GM12878 (cell line): ENCODE measurements around the gene KCNV2. TPM values are rescaled to one million over a fixed set of nuclear protein-coding genes. Genes with fewer than 3 reads are reported as not detected.

Experiments
- ATAC-seq: fragments of 200-7000 bp; cut with Tn5 transposase; 3 replicates; pipeline ENCODE4 v1.9.1; 2020; ENCODE audit warnings: mild to moderate bottlenecking, moderate library complexity
- BruUV-seq: library from RNA; stranded (reverse); fragments of 400-500 nt; replicated peaks from 2 replicates; lab custom pipeline; 2021; lab: Mats Ljungman, UMichigan
- CTCF ChIA-PET: fragments of 300-600 bp; sonication (Branson Sonifier 250); formaldehyde crosslinking; extraction: SDS; loops from one replicate; lab custom pipeline; 2021; ENCODE audit warnings: inconsistent platforms; lab: Yijun Ruan, JAX
- POLR2A ChIA-PET: fragments of 350-600 bp; formaldehyde crosslinking; extraction: SDS; loops from one replicate; lab custom pipeline; 2021; ENCODE audit warnings: inconsistent platforms; lab: Charles Lee
- RAD21 ChIA-PET: fragments of 300-600 bp; sonication (Branson Sonifier 250); formaldehyde crosslinking; loops from one replicate; lab custom pipeline; 2023; ENCODE audit warnings: antibody characterized with exemption; ENCODE audit not compliant: unreplicated experiment; lab: Charles Lee
- SMC1A ChIA-PET: fragments of 300-600 bp; sonication (Branson Sonifier 250); formaldehyde crosslinking; loops from one replicate; lab custom pipeline; 2023; ENCODE audit not compliant: unreplicated experiment, uncharacterized antibody; lab: Charles Lee
- DNase-seq: peaks from one replicate; pipeline ENCODE4 v3.0.0-alpha.2; 2011; ENCODE audit warnings: low read depth, low spot score
- FAIRE-seq: peaks from 3 replicates; lab custom pipeline; 2011; peaks lifted over from hg19 to GRCh38; lab: Jason Lieb, UNC
- H2AFZ ChIP-seq: 2 replicates; pipeline ENCODE4 v1.6.0; 2011; ENCODE audit warnings: low read depth, low read length, control low read depth; ENCODE audit not compliant: control insufficient read depth
- H3K27ac ChIP-seq: 2 replicates; pipeline ENCODE4 v1.5.1; 2011; ENCODE audit warnings: control low read depth; ENCODE audit not compliant: control insufficient read depth, insufficient read depth
- H3K27me3 ChIP-seq, 2 experiments: replicated peaks in 1 of 2; 2 replicates each; pipeline versions ENCODE4 v1.6.0 to v1.6.1; 2011; ENCODE audit warnings: low read length in 1 of 2; ENCODE audit not compliant: control insufficient read depth in 2 of 2, insufficient read depth in 2 of 2
- H3K36me3 ChIP-seq, 2 experiments: 2 replicates each; pipeline ENCODE4 v1.5.1; 2011; ENCODE audit warnings: low read length in 1 of 2; ENCODE audit not compliant: control insufficient read depth in 2 of 2, insufficient read depth in 2 of 2
- H3K4me1 ChIP-seq: 2 replicates; pipeline ENCODE4 v1.6.1; 2011; ENCODE audit warnings: mild to moderate bottlenecking, low read length, moderate library complexity, mixed read lengths; ENCODE audit not compliant: control insufficient read depth, insufficient read depth
- H3K4me2 ChIP-seq: 2 replicates; pipeline ENCODE4 v1.6.0; 2011; ENCODE audit warnings: control low read depth; ENCODE audit not compliant: control insufficient read depth, insufficient read depth
- H3K4me3 ChIP-seq: fragments of 200-600 bp; sonication (generic); 2 replicates; pipeline ENCODE4 v1.5.1; 2016
- H3K79me2 ChIP-seq: 2 replicates; pipeline ENCODE4 v1.6.0; 2011; ENCODE audit warnings: low read length; ENCODE audit not compliant: control insufficient read depth, insufficient read depth
- H3K9ac ChIP-seq: 2 replicates; pipeline ENCODE4 v1.8.0; 2011; ENCODE audit warnings: low read length, control low read depth, mixed read lengths; ENCODE audit not compliant: control insufficient read depth, insufficient read depth
- H3K9me3 ChIP-seq: replicated peaks from 3 replicates; pipeline ENCODE4 v1.5.1; 2011; ENCODE audit warnings: mild to moderate bottlenecking, low read length; ENCODE audit not compliant: control insufficient read depth, insufficient read depth
- H4K20me1 ChIP-seq: 2 replicates; pipeline ENCODE4 v1.6.0; 2011; ENCODE audit not compliant: control insufficient read depth, insufficient read depth
- CBFB ChIP-seq: IDR thresholded peaks from 2 replicates; pipeline ENCODE4 v1.6.1; 2016; ENCODE audit warnings: antibody characterized with exemption, low read depth
- CHD4 ChIP-seq: fragments of 200-600 bp; sonication (generic); IDR thresholded peaks from 2 replicates; pipeline ENCODE4 v1.6.1; 2016; ENCODE audit warnings: mild to moderate bottlenecking
- ELK1 ChIP-seq: IDR thresholded peaks from 2 replicates; pipeline ENCODE4 v1.6.1; 2012; ENCODE audit warnings: low read depth, low read length, improper control_type of control experiment
- EP300 ChIP-seq, 2 experiments: fragments of 150-350 bp in 1 of 2; IDR thresholded peaks; 2 replicates each; pipeline ENCODE4 v1.6.1; 2011 to 2012; ENCODE audit warnings: low read depth in 2 of 2, low read length in 2 of 2, borderline replicate concordance in 1 of 2, improper control_type of control experiment in 1 of 2, inconsistent platforms in 1 of 2; ENCODE audit not compliant: control insufficient read depth in 1 of 2
- ETV6 ChIP-seq, 2 experiments: fragments of 450-650 bp in 1 of 2; IDR thresholded peaks in 1 of 2; conservative IDR thresholded peaks in 1 of 2; 2 replicates each; pipeline ENCODE4 v1.6.1; 2014; ENCODE audit warnings: antibody characterized with exemption in 1 of 2, borderline replicate concordance in 1 of 2, low read depth in 1 of 2, mild to moderate bottlenecking in 1 of 2, moderate library complexity in 1 of 2
- GABPA ChIP-seq: IDR thresholded peaks from 2 replicates; pipeline ENCODE4 v1.6.1; 2014; ENCODE audit warnings: antibody characterized with exemption, low read depth, mild to moderate bottlenecking, inconsistent platforms
- KAT2A ChIP-seq: conservative IDR thresholded peaks from 2 replicates; pipeline ENCODE4 v1.6.1; 2011; ENCODE audit warnings: low read depth, low read length; ENCODE audit not compliant: control insufficient read depth
- NFXL1 ChIP-seq: fragments of 450-650 bp; IDR thresholded peaks from 2 replicates; pipeline ENCODE4 v1.6.1; 2017; ENCODE audit warnings: antibody characterized with exemption, mild to moderate bottlenecking, borderline replicate concordance
- NRF1 ChIP-seq: conservative IDR thresholded peaks from 2 replicates; pipeline ENCODE4 v1.6.1; 2011; ENCODE audit warnings: mild to moderate bottlenecking, low read depth, low read length, improper control_type of control experiment
- POU2F2 ChIP-seq: IDR thresholded peaks from 3 replicates; pipeline ENCODE4 v1.6.1; 2011; ENCODE audit warnings: low read depth, mild to moderate bottlenecking, low read length, borderline replicate concordance
- RAD51 ChIP-seq: fragments of 450-650 bp; IDR thresholded peaks from 2 replicates; pipeline ENCODE4 v1.6.1; 2016; ENCODE audit warnings: moderate library complexity, mild to moderate bottlenecking, inconsistent platforms
- RB1 ChIP-seq: fragments of 450-650 bp; formaldehyde crosslinking; IDR thresholded peaks from 2 replicates; pipeline ENCODE4 v1.6.1; 2017; ENCODE audit warnings: mild to moderate bottlenecking, borderline replicate concordance
- RUNX3 ChIP-seq: IDR thresholded peaks from 2 replicates; pipeline ENCODE4 v1.6.1; 2012; ENCODE audit warnings: low read length, inconsistent platforms
- USF2 ChIP-seq: IDR thresholded peaks from 2 replicates; pipeline ENCODE4 v1.6.1; 2011; ENCODE audit warnings: low read depth, low read length, improper control_type of control experiment, borderline replicate concordance
- ZNF384 ChIP-seq: IDR thresholded peaks from 2 replicates; pipeline ENCODE4 v1.6.1; 2012; ENCODE audit warnings: low read depth, mild to moderate bottlenecking, low read length, improper control_type of control experiment, borderline replicate concordance
- WGBS: methylation state at CpG from one replicate; pipeline ENCODE4 v1.1.6; 2016; ENCODE audit warnings: low lambda C conversion rate; ENCODE audit not compliant: insufficient replicate concordance, insufficient coverage; ENCODE audit errors: missing lambda C conversion rate; 5-methylcytosine and 5-hydroxymethylcytosine counted together
- in situ Hi-C: fragments of 300-500 bp; cut with MboI; formaldehyde crosslinking; loops from 9 replicates; pipeline ENCODE4 v1.14.3; 2018; ENCODE audit warnings: mixed read lengths
- intact Hi-C: fragments of 100-400 bp; cut with micrococcal nuclease; formaldehyde crosslinking; loops from one replicate; pipeline ENCODE4 v1.14.2; 2022; ENCODE audit not compliant: unreplicated experiment
- polyA plus RNA-seq, 11 experiments: library from polyadenylated mRNA; depleted of rRNA in 4 of 11; unstranded in 6 of 11; stranded (reverse) in 5 of 11; fragments of >200 nt; fragmentation: Nextera tagmentation in 4 of 11; fragmentation: Illumina TruSeq in 1 of 11; extraction: Ambion mirVana in 4 of 11; extraction: Trizol in 1 of 11; gene quantifications; 1 replicate in 1 of 11; 2 replicates in 10 of 11; pipeline versions ENCODE4 v1.2.1 to v1.2.3, GENCODE V29; 2011 to 2016; ENCODE audit warnings: inconsistent platforms in 2 of 11, missing spikeins in 2 of 11, low read depth in 1 of 11
- total RNA-seq, 4 experiments: library from RNA; depleted of rRNA in 3 of 4; stranded (reverse); fragments of >200 nt in 3 of 4; fragmentation: Illumina TruSeq in 1 of 4; extraction: Trizol in 1 of 4; gene quantifications; 2 replicates each; pipeline versions ENCODE4 v1.2.1 to v1.2.3, GENCODE V29; 2013 to 2021
- TF ChIP-seq, protein P1 (sequence below): fragments of 450-650 bp; conservative IDR thresholded peaks from 2 replicates; pipeline ENCODE4 v1.6.1; 2017; ENCODE audit warnings: mild to moderate bottlenecking, moderate library complexity

Gene KCNV2
- total and polyA plus RNA-seq, 10 of the 15 experiments (the other 5 are each of a cell fraction or from before 2014, with no cell fraction given), result 0.04 to 0.37 (median 0.09) TPM; not detected in 4

- H3K27ac ChIP-seq, result no peak overlapping the region
- in situ Hi-C loops, result loop anchor here (10.0 kb wide), 1 partner anchor 595 kb away; no protein-coding TSS in a partner anchor
- no peak overlapping the region for H2AFZ ChIP-seq
- no peak for TF ChIP-seq ELK1
- TF ChIP-seq RUNX3, result no peak
- no peak for TF ChIP-seq RAD51
- TF ChIP-seq POU2F2, result no peak
- TF ChIP-seq EP300 (IDR thresholded peaks at IDR 0.05; ENCODE audit: borderline replicate concordance in 1 of 2, control insufficient read depth in 1 of 2, low read depth in 2 of 2, low read length in 2 of 2), result no peak
- no peak for TF ChIP-seq NFXL1
- TF ChIP-seq CBFB, result no peak
- TF ChIP-seq CHD4, result no peak
- TF ChIP-seq USF2, result no peak
- TF ChIP-seq RB1, result no peak
- TF ChIP-seq, protein P1, sequence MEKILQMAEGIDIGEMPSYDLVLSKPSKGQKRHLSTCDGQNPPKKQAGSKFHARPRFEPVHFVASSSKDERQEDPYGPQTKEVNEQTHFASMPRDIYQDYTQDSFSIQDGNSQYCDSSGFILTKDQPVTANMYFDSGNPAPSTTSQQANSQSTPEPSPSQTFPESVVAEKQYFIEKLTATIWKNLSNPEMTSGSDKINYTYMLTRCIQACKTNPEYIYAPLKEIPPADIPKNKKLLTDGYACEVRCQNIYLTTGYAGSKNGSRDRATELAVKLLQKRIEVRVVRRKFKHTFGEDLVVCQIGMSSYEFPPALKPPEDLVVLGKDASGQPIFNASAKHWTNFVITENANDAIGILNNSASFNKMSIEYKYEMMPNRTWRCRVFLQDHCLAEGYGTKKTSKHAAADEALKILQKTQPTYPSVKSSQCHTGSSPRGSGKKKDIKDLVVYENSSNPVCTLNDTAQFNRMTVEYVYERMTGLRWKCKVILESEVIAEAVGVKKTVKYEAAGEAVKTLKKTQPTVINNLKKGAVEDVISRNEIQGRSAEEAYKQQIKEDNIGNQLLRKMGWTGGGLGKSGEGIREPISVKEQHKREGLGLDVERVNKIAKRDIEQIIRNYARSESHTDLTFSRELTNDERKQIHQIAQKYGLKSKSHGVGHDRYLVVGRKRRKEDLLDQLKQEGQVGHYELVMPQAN, result no peak
- no peak for TF ChIP-seq ETV6 (conservative IDR thresholded peaks at IDR 0.05 in 1 of 2, IDR thresholded peaks at IDR 0.05 in 1 of 2; ENCODE audit: borderline replicate concordance in 1 of 2, low read depth in 1 of 2)
- TF ChIP-seq NRF1, result no peak
- TF ChIP-seq ZNF384, result no peak
- no peak for TF ChIP-seq GABPA
- TF ChIP-seq KAT2A, result no peak
- H4K20me1 ChIP-seq, result no peaks in the 10 kb centered on the region
- no peaks in the 10 kb centered on the region for H3K27me3 ChIP-seq
- CTCF ChIA-PET, result interaction anchor here (0.6 to 3.6 kb wide), 10 partner anchors 13 to 597 kb away, joined by 3 to 25 read pairs (median 3); no protein-coding TSS in a partner anchor
- ATAC-seq, result no peak
- RAD21 ChIA-PET, result interaction anchor here (0.7 to 2.9 kb wide), 3 partner anchors 9 to 258 kb away, joined by 3 to 39 read pairs (median 3); no protein-coding TSS in a partner anchor
- intact Hi-C loops, result loop anchor here (2.0 to 10.0 kb wide), 6 partner anchors 33 to 597 kb away; partner anchors contain the start of gene VLDLR
- no peak overlapping the region for H3K4me2 ChIP-seq
- WGBS, result 84% methylated on average over 3 of the region's 3 CpGs
- SMC1A ChIA-PET, result interaction anchor here (0.6 to 3.8 kb wide), 16 partner anchors 11 to 597 kb away, joined by 3 to 26 read pairs (median 4); no protein-coding TSS in a partner anchor
- H3K9me3 ChIP-seq, result no peaks in the 10 kb centered on the region
- POLR2A ChIA-PET, result interaction anchor here (0.6 kb wide), 3 partner anchors 15 to 103 kb away, joined by 3 read pairs; no protein-coding TSS in a partner anchor
- H3K9ac ChIP-seq, result no peak overlapping the region
- no peaks in the 10 kb centered on the region for H3K79me2 ChIP-seq
- H3K4me3 ChIP-seq, result no peak overlapping the region
- no peak for FAIRE-seq
- no peaks in the 10 kb centered on the region; the same call in 1 of the 2 replicates for H3K4me1 ChIP-seq
- DNase-seq, result no peak
- no TSS peak for BruUV-seq
- no peaks in the 10 kb centered on the region for H3K36me3 ChIP-seq
These were observed 12.4 kb downstream of the KCNV2 start for GRCh38 chr9:2729721-2730120.
